ENCODE results near the gene SYNE2. TPM values are rescaled to one million over a fixed set of nuclear protein-coding genes. Genes with fewer than 3 reads are reported as not detected.

SYNE2 gene
- total RNA-seq, 4 donors from 2014 or later, result 101 to 162 (median 114) TPM

DNA sequence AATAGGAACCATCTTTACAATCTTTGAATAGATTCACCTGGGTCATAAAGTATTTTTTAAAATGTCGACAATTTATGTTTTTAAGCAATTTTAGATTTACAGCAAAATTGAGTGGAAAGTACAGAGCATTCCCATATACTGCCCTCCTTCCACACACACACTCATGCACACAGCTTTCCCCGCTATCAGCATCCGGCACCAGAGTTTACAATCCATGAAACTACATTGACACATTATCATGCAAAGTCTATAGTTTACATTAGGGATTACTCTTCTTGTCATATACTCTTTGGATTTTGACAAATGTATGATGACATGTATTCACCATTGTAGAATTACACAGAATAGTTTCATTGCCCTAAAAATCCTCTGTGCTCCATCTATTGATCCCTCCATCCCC, 9.0 kb upstream of the SYNE2 start:
- no peak for DNase-seq
- intact Hi-C loops (cut with DNase I; ENCODE audit: low total_unique reads), result no loop called here
- TF ChIP-seq, protein P1, sequence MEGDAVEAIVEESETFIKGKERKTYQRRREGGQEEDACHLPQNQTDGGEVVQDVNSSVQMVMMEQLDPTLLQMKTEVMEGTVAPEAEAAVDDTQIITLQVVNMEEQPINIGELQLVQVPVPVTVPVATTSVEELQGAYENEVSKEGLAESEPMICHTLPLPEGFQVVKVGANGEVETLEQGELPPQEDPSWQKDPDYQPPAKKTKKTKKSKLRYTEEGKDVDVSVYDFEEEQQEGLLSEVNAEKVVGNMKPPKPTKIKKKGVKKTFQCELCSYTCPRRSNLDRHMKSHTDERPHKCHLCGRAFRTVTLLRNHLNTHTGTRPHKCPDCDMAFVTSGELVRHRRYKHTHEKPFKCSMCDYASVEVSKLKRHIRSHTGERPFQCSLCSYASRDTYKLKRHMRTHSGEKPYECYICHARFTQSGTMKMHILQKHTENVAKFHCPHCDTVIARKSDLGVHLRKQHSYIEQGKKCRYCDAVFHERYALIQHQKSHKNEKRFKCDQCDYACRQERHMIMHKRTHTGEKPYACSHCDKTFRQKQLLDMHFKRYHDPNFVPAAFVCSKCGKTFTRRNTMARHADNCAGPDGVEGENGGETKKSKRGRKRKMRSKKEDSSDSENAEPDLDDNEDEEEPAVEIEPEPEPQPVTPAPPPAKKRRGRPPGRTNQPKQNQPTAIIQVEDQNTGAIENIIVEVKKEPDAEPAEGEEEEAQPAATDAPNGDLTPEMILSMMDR (IDR thresholded peaks at IDR 0.05), result no peak
- TF ChIP-seq POLR2A (IDR thresholded peaks at IDR 0.05), result no peak
- Histone ChIP-seq H3K9me3 (no peaks in the 10 kb centered on the region), H3K4me3 (no peak overlapping the region), H3K27me3 (no peaks in the 10 kb centered on the region), H3K36me3 (no peaks in the 10 kb centered on the region), H3K4me1 (no peaks in the 10 kb centered on the region), H3K27ac (no peak overlapping the region)

DNA sequence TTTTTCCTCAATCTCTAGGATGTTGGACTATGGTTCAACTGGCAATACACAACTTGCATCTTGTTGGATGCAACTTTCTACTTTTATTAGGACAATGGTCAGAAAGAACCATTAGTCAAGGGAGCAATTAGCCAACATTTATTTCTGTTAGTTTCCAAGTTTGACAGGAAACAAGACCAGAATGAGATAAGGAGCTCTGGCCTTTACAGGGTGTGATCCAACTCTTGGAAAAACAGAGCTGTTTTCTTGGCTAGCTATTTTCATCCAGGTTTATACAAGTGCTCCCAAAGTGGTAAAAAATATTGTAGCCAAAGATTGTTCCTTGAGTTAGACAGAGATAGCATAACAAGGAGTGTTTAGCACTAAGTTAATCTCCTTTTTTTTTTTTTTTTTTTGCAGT, 3.9 kb upstream of the SYNE2 start:
- Histone ChIP-seq H3K9me3 (no peaks in the 10 kb centered on the region), H3K36me3 (no peaks in the 10 kb centered on the region), H3K4me1 (no peaks in the 10 kb centered on the region), H3K4me3 (no peak overlapping the region), H3K27me3 (no peaks in the 10 kb centered on the region), H3K27ac (no peak overlapping the region)
- TF ChIP-seq, protein P1 (IDR thresholded peaks at IDR 0.05), result no peak
- TF ChIP-seq POLR2A (IDR thresholded peaks at IDR 0.05), result no peak
- no peak for DNase-seq
- intact Hi-C loops (cut with DNase I; ENCODE audit: low total_unique reads), result no loop called here

DNA sequence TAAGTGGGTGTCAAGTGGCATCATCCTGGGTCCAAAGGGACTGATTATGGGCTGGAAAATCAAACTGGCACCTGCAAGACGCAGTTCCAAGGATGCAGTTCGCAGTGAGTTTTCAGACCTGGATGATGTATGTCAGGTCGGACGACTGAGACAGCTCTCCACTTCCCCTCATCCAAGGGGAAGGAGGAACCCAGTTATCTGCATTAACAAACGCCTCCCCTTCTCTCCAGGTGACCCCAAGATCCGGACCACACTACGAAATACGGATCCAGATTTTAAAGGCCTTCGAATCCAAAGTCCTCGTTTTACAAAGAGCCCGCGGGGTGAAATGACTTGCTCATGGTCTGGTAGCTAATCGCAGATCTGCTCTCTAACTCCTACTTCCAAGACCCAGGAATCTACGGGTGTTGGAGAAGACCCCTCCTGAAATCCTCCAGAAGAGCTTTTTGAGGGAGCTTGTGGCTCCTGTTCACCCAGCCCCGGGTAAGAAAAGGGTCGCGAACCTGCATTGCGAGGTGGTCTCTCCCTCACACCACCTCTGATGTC, 460 bp upstream of the SYNE2 start:
- Histone ChIP-seq H3K9me3 (no peaks in the 10 kb centered on the region), H3K4me1 (no peaks in the 10 kb centered on the region), H3K27ac (peak overlapping the region; percentile 94 to 97), H3K4me3 (peak overlapping the region; percentile 61 to 98), H3K36me3 (no peaks in the 10 kb centered on the region), H3K27me3 (no peaks in the 10 kb centered on the region)
- intact Hi-C loops (cut with DNase I; ENCODE audit: low total_unique reads), result no loop called here
- no peak for DNase-seq
- TF ChIP-seq, protein P1 (IDR thresholded peaks at IDR 0.05), result no peak
- no peak for TF ChIP-seq POLR2A (IDR thresholded peaks at IDR 0.05)

DNA sequence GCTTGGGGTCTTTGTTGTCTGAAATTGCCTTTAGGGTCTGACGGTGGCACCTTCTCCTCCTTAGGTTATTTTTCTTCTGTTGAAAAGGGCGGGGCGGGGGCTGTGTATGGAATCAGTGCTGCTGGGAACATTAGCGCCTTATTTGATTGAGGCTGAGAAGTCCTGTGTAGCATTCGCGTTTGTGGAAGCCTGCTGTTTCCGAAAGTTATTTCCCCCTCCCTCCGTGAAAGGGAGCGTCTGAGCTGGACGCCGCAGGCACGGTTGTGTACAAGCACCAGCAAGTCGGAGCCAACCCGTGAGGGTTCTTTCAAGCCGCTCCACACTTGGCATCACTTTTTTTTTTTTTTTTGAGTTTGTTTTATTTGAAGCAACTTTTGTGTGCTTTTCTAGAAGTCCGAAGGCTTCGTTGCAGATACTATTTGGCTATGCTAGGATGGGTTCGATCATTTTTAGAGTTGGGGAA, 1.1 kb downstream of the SYNE2 start:
- H3K9me3 ChIP-seq, result no peaks in the 10 kb centered on the region
- DNase-seq, result peak; percentile 46 to 62
- no peaks in the 10 kb centered on the region for H3K27me3 ChIP-seq
- peak overlapping the region; percentile 61 to 98 for H3K4me3 ChIP-seq
- H3K4me1 ChIP-seq, result no peaks in the 10 kb centered on the region
- H3K27ac ChIP-seq, result peak overlapping the region; percentile 94 to 97
- intact Hi-C loops (cut with DNase I; ENCODE audit: low total_unique reads), result no loop called here
- TF ChIP-seq, protein P1 (IDR thresholded peaks at IDR 0.05), result no peak
- peak in 1 of 2 donors; percentile 31 for TF ChIP-seq POLR2A (IDR thresholded peaks at IDR 0.05)
- no peaks in the 10 kb centered on the region for H3K36me3 ChIP-seq

DNA sequence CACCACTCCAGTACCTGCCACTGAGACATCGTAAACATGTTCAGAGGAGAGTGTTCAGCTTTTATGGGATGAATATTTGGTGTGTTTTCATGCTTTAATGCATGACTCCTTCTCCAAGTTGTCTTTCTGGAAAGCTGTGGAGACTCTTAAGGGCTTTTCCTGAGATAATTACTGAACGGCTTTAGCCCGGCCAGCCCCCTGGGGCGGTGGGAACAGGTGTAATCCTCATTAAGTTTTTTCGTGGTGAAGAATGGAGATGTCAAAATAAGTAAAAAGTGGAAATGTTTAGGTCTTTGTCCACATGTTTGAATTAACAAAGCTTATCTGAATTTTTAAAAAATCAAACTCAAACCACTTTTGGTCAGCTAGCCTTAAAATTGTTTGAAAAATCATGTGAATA, 1.5 kb downstream of the SYNE2 start:
- Histone ChIP-seq H3K4me3 (peak overlapping the region; percentile 61 to 98), H3K9me3 (no peaks in the 10 kb centered on the region), H3K4me1 (no peaks in the 10 kb centered on the region), H3K36me3 (no peaks in the 10 kb centered on the region), H3K27me3 (no peaks in the 10 kb centered on the region), H3K27ac (peak overlapping the region; percentile 94 to 97)
- TF ChIP-seq POLR2A (IDR thresholded peaks at IDR 0.05), result no peak
- TF ChIP-seq, protein P1 (IDR thresholded peaks at IDR 0.05), result no peak
- no peak for DNase-seq
- intact Hi-C loops (cut with DNase I; ENCODE audit: low total_unique reads), result no loop called here
